Fibroblast of mammary gland (primary cell): ENCODE results near the gene YIF1B.

Experiments used
- DNase-seq: peaks from one replicate; pipeline ENCODE4 v3.0.0-alpha.2; 2010; ENCODE audit warnings: low read depth
- H3K4me3 ChIP-seq: 2 replicates; pipeline ENCODE4 v1.5.1; 2011; ENCODE audit warnings: low read depth, mild to moderate bottlenecking, low read length, moderate library complexity; ENCODE audit not compliant: control insufficient read depth
- TF ChIP-seq, protein P1 (sequence below): conservative IDR thresholded peaks from 2 replicates; pipeline ENCODE4 v1.5.1; 2011; ENCODE audit warnings: low read depth, low read length, inconsistent platforms; ENCODE audit not compliant: control insufficient read depth, insufficient read depth

YIF1B gene

DNA sequence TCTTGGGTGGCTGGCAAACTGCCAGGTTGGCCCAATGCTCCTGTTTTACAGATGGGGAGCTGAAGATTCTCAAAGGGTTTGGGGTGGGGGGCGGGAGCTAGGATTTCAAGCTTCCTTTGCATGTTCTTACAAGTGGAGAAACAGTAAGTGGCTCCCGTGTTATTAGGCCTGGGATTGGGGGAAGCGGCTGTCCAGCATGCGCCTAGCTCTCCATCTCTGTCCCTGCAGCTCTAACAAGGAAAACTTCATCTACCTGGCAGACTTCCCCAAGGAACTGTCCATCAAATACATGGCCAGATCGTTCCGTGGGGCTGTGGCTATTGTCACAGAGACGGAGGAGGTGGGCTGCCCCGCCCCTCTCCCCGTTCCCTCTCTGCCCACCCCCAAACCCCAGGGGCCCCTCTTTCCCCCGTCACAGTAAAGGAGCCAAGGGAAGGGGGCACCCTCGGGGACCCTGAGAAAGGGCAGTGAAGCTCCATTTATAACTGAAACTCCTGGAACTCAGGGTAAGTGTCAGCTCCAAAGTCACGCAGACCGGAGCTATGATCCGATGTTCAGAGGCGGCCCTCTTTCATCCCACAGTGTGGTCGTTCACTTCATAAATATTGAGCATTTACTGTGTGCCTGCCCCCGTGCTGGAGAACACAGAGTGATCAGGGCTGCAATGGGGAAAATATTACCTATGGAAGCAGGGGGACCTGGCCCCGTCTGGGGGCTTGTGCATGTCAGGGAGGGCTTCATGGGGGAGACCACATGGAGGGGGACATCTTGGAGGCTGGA, 43.7 kb upstream of the YIF1B start:
- no peak overlapping the region for H3K4me3 ChIP-seq
- DNase-seq: no peak
- TF ChIP-seq, protein P1, sequence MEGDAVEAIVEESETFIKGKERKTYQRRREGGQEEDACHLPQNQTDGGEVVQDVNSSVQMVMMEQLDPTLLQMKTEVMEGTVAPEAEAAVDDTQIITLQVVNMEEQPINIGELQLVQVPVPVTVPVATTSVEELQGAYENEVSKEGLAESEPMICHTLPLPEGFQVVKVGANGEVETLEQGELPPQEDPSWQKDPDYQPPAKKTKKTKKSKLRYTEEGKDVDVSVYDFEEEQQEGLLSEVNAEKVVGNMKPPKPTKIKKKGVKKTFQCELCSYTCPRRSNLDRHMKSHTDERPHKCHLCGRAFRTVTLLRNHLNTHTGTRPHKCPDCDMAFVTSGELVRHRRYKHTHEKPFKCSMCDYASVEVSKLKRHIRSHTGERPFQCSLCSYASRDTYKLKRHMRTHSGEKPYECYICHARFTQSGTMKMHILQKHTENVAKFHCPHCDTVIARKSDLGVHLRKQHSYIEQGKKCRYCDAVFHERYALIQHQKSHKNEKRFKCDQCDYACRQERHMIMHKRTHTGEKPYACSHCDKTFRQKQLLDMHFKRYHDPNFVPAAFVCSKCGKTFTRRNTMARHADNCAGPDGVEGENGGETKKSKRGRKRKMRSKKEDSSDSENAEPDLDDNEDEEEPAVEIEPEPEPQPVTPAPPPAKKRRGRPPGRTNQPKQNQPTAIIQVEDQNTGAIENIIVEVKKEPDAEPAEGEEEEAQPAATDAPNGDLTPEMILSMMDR: no peak

DNA sequence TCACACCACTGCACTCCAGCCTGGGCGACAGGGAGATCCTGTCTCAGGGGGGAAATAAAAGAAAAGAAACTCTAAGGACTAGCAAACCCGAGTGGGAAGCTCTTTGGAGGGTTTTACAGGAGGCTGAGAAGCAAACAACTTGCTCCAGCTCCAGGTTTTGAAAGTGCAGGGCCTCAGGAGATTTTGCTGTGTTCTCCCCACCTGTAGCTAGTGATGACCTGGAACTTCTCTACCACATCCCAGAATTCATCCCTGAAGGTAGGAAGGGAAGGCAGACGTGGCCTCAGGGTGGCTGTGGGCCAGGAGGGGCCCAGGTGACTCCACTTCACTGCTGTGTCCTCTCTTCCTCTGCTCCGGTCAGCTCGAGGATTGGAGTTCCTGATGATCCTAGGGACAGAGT, 42.3 kb upstream of the YIF1B start:
- no peak for DNase-seq
- TF ChIP-seq, protein P1: no peak

DNA sequence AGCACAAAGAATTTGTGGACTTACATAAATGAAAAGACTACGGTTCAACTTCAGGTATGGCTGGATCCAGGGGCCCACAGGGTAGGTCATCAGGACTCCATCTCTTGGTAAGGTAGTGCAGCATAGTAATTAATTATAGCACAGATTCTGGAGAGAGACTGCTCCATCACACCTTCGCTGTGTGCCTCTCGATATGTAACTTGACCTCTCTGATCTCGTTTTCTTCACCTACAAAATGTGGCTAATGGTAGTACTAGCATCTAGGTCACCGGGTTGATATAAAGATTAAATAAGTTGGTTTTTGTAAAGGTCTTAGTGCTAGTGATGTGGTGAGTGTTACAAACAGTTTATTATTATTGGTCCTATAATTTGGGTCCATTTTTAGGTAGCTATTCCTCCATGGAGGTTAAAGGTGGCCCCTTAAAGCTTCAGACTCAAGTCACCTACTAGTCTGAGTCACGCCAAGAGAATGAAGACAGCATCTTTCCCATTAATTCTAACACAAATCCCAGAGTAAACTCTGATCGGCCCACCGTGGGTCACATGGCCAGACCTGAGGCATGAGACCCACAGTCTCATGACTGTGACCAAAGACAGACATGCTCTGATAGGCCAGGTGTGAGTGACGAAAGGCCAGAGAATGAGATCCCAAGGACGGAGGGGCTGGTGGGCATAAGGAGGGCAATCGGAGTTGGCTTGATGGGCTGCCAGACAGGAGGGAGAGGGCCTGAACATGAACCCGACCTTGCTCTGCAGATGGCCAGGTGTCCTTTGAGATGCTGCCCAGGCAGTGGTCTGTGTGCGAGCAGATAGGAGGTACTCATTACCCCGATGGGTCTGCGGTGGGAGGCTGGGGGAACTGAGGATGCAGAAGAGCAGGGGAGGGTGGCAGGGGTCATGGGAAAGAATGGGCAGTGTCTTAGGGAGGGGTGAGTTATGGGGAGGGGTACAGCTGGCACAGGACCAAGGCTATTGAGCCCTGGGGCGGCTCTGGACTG, 40.3 kb upstream of the YIF1B start:
- no peak for DNase-seq
- TF ChIP-seq, protein P1: no peak
- no peak overlapping the region for H3K4me3 ChIP-seq

More for the DNA sequence above, 42.3 kb upstream of the YIF1B start:
- no peak overlapping the region for H3K4me3 ChIP-seq

DNA sequence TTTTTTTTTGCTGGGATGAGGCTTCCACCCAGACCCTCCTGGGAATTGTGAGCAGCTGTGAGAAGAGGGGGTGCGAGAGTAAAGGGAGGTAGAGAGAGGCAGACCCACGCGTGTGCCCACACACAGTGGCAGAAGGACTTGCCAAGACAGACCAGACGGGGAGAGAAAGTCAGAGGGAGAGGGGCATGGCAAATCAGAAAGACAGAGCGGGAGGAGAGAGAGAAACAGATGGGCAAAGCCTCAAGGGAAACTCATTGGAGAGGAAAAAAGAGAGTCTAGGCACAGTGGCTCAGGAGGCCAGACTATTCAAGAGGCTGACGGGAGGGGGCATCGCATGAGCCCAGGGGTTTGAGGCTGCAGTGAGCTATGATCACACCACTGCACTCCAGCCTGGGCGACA, 36.9 kb upstream of the YIF1B start:
- H3K4me3 ChIP-seq: no peak overlapping the region
- TF ChIP-seq, protein P1: no peak
- no peak for DNase-seq

DNA sequence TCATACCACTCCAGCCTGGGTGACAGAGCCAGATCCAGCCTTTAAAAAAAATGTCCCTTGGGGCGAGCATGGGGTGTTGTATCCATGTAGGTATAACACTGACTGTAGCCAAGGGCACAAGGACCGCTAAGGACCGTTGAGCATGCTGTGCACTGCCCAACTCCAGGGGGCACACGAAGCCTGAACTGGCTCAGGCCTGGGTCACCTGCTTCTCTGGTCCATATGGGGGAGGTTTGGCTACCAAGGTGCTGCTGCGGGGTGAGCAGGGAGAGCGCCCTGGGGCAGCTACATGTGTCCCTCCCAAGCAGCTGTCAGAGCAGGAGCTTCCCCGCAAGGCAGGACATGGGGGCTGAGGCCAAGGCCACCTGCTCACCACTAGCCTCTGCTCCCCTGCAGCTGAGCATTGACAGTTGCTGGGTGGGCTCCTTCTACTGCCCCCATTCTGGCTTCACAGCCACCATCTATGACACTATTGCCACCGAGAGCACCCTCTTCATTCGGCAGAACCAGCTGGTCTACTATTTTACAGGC, 36.2 kb upstream of the YIF1B start:
- TF ChIP-seq, protein P1: no peak
- DNase-seq: no peak
- H3K4me3 ChIP-seq: no peak overlapping the region

DNA sequence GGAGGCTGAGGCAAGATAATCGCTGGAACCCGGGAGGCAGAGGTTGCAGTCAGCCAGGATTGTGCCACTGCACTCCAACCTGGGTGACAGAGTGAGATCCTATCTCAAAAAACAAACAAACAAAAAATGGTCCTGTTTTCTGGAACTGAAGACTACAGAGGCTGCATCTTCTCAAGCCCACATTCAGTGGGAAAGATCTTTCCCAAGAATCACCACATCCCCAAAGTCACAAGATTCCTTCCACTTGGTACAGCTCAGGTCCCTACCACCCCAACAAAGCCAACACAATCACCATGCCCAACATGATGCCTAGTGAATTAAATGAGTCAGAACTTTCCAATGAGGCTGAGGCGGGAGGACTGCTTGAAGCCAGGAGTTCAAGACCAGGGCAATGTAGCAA, 35.1 kb upstream of the YIF1B start:
- no peak for DNase-seq
- no peak overlapping the region for H3K4me3 ChIP-seq
- TF ChIP-seq, protein P1: no peak
